ENCODE results near the gene USP43.

- TF ChIP-seq CTCF (IDR thresholded peaks at IDR 0.05): no peak
- TF ChIP-seq ZFX (IDR thresholded peaks at IDR 0.05; ENCODE audit: borderline replicate concordance): no peak
These were observed 54.8 kb downstream of the USP43 start for GRCh38 chr17:9700136-9700535.

Data from 22Rv1 (cell line).